ENCODE data around the gene DLGAP1.

The DLGAP1 gene

GRCh38 chr18:3726238-3726951 is 728.7 kb downstream of the DLGAP1 start:
- Histone ChIP-seq H3K27me3 (peaks cover 8% of the 10 kb centered on the region), H3K9me3 (no peaks in the 10 kb centered on the region), H3K27ac (no peak overlapping the region), H3K4me1 (ENCODE audit: control insufficient read depth in 1 of 2, insufficient read depth in 1 of 2, low read depth in 1 of 2, low read length in 1 of 2) (peaks cover 19 to 20% of the 10 kb centered on the region in 2 experiments), H3K4me3 (ENCODE audit: low read depth in 1 of 2, low read length in 1 of 2) (no peak overlapping the region), H3K36me3 (no peaks in the 10 kb centered on the region)
- TF ChIP-seq CTCF (IDR thresholded peaks at IDR 0.05), result no peak

DNA sequence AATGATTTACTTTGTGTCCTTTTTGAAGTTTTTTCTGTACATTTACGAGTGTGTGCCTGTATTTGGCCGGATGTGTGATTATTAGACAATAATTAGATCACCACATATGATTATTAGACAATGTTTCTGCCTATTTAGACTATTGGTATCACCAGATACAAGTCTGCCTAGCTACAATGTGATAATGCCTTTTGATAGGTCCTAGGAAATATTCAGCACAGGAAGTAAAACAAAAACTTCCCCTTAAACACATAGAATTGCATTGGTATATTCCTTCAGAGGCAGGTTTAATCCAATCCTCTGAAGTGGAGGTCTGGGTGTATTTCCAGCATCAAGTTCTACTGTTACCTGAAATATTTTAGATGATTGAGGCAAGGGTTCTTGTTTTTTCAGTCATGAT is 730.0 kb downstream of the DLGAP1 start:
- Histone ChIP-seq H3K36me3 (no peaks in the 10 kb centered on the region), H3K9me3 (no peaks in the 10 kb centered on the region), H3K4me1 (ENCODE audit: control insufficient read depth in 1 of 2, insufficient read depth in 1 of 2, low read depth in 1 of 2, low read length in 1 of 2) (peaks cover 19 to 20% of the 10 kb centered on the region in 2 experiments), H3K27me3 (peaks cover 8% of the 10 kb centered on the region), H3K27ac (no peak overlapping the region), H3K4me3 (ENCODE audit: low read depth in 1 of 2, low read length in 1 of 2) (no peak overlapping the region)
- TF ChIP-seq CTCF (IDR thresholded peaks at IDR 0.05), result no peak

DNA sequence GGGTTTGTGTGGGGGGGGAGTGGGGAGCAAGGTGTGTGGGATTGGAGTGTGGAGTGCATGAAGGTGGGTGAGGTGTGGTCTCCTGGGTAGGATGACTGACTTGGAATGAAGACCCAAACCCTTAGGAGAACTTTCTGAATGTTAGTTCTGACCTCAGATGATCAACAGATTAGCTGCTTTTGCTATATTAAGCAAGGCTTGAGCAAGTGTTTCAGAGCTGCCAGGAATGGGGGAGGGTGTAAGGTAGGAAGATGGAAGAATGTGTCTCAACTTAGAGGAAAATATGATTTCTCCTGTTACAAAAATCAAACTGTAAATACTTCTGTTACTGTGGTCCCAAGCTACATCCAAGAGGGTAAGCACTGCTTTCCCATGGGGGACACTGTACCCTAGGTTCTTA is 731.6 kb downstream of the DLGAP1 start:
- no peaks in the 10 kb centered on the region for H3K9me3 ChIP-seq
- peaks cover 8% of the 10 kb centered on the region for H3K27me3 ChIP-seq
- no peak overlapping the region for H3K27ac ChIP-seq
- peaks cover 19 to 20% of the 10 kb centered on the region in 2 experiments for H3K4me1 ChIP-seq (ENCODE audit: control insufficient read depth in 1 of 2, insufficient read depth in 1 of 2, low read depth in 1 of 2, low read length in 1 of 2)
- H3K4me3 ChIP-seq (ENCODE audit: low read depth in 1 of 2, low read length in 1 of 2), result no peak overlapping the region
- no peak for TF ChIP-seq CTCF (IDR thresholded peaks at IDR 0.05)
- no peaks in the 10 kb centered on the region for H3K36me3 ChIP-seq

DNA sequence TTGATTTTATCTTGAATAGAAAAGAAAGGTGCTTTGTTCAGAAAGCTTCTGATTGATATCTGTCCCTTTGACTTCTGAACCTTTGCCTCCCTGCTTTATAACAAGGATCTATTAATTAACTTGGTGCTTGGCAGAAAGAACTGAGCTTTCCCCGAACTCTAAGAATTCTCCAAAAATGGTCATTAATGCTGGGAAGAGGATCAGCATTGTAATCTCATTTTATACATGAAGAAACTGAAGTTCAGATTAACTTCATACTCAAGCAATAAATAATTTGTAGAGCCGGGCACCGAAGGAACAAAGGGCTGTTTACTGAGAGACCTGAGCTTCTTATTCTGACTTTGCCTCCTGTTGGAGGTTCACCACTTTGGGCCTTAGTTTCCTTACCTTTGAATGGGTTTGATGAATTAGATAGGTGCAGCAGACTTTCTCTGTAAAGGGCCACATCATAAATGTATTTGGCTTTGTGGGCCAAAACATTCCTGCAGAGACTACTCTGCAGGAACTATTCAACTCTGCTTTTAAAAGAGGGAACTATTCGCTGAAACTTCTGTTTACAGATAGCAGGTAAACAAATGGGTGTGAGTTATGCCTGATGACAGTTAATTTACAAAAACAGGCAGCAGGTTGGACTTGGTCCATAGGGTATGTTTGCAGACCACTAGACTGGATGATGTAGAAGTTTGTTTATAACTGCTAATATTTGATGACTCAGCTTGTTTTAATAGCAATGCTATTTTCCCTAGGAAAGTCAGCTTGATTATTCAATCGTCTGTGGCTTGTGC is 732.3 kb downstream of the DLGAP1 start:
- TF ChIP-seq CTCF (IDR thresholded peaks at IDR 0.05), result no peak
- H3K9me3 ChIP-seq, result no peaks in the 10 kb centered on the region
- H3K4me1 ChIP-seq (ENCODE audit: control insufficient read depth in 1 of 2, insufficient read depth in 1 of 2, low read depth in 1 of 2, low read length in 1 of 2), result peaks cover 19 to 20% of the 10 kb centered on the region in 2 experiments
- no peak overlapping the region for H3K4me3 ChIP-seq (ENCODE audit: low read depth in 1 of 2, low read length in 1 of 2)
- H3K27ac ChIP-seq, result no peak overlapping the region
- peaks cover 8% of the 10 kb centered on the region for H3K27me3 ChIP-seq
- no peaks in the 10 kb centered on the region for H3K36me3 ChIP-seq

DNA sequence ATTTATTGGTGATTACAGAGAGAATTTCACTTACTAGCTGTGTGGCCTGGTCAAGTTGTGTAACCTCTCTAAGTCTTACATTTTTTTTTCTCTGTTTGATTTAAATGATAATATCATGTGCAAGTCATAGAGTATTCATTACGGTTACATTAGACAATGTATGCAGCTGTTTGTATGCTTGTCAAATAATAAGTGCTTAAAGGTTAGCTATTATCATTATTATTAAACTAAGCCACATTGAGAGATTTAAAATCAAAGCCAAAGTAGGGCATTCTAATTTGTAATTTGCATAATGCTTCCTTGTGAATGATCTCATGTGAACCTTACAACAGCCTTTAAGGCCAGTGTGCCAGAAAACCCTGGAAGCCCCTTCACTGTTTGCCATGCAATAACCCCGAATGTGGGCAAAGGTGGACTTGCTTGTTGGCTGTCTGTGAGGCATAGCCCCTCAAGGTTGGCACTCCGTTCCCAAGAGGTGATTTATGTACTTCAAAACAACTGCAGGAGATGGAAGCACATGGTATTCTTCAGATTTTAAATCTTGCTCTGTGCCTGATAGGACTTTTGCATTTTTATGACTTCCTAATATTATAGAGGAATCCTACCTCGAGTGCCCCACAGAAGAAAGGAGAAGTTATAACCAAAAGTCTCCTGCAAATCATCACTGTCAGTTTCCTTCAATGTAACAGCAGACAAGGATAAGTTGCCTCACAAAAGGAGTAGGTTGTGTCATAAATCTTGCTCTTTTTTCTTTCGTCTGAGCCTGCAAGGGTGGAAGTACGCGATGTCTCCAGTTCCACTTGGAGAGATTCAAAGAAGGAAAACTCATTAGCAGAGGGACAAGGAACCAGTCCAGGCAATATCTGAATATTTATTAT is 733.1 kb downstream of the DLGAP1 start:
- peaks cover 19 to 20% of the 10 kb centered on the region in 2 experiments for H3K4me1 ChIP-seq (ENCODE audit: control insufficient read depth in 1 of 2, insufficient read depth in 1 of 2, low read depth in 1 of 2, low read length in 1 of 2)
- H3K36me3 ChIP-seq, result no peaks in the 10 kb centered on the region
- H3K27ac ChIP-seq, result no peak overlapping the region
- no peak overlapping the region for H3K4me3 ChIP-seq (ENCODE audit: low read depth in 1 of 2, low read length in 1 of 2)
- H3K27me3 ChIP-seq, result peaks cover 4% of the 10 kb centered on the region
- H3K9me3 ChIP-seq, result no peaks in the 10 kb centered on the region
- TF ChIP-seq CTCF (IDR thresholded peaks at IDR 0.05), result no peak

All from neutrophil (primary cell).